ENCODE measurements around the gene SSUH2.

The SSUH2 gene

GRCh38 chr3:8622873-8623691, 21.5 kb downstream of the SSUH2 start:
- peak; percentile 87 for TF ChIP-seq CTCF (conservative IDR thresholded peaks at IDR 0.05)
- TF ChIP-seq ZFX (IDR thresholded peaks at IDR 0.05): no peak
- no peak overlapping the region for H3K27ac ChIP-seq

GRCh38 chr3:8621872-8622271, 22.7 kb downstream of the SSUH2 start:
- no peak for TF ChIP-seq ZFX (IDR thresholded peaks at IDR 0.05)
- TF ChIP-seq CTCF (conservative IDR thresholded peaks at IDR 0.05): no peak
- H3K27ac ChIP-seq: no peak overlapping the region

- H3K27ac ChIP-seq: no peak overlapping the region
- no peak for TF ChIP-seq ZFX (IDR thresholded peaks at IDR 0.05)
- TF ChIP-seq CTCF (conservative IDR thresholded peaks at IDR 0.05): no peak
Measured at GRCh38 chr3:8621141-8621540, 23.5 kb downstream of the SSUH2 start.

DNA sequence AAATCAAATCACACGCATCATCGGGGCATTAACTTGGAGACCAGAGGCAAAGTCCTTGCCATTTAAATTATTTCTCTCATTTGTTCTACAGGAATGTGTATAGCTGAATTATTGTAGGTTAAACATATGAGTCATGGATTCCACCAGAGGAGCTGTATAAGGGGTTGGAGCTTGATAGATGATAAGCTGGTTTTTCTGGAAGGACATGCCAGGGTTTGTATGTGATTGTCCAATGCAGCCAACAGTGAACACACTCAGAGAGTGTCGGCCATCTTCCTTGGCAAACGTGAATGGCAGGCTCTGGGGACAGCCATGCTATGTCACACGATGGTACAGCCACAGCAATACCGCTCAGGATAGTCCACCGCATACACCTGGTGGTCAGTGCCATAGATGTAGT, 25.1 kb downstream of the SSUH2 start:
- no peak for TF ChIP-seq ZFX (IDR thresholded peaks at IDR 0.05)
- TF ChIP-seq CTCF (conservative IDR thresholded peaks at IDR 0.05): no peak
- no peak overlapping the region for H3K27ac ChIP-seq

DNA sequence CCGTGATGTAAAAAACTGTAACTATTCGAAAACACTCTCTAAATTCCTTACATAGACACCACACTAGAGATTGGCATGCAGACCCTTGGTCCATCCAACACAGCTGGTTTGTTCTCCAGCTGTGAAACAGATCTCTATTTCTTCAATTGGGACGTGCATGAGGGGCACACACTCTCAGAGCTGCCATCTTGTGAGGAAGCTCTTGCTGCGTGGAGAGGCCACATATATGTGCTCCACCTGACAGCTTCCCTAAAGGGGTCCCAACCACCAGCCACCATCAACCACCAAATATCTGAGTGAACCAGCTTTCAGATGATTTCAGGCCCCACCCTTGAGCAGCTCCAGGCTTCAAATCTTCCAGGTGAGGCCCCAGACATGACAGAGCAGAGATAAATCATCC, 25.6 kb downstream of the SSUH2 start:
- H3K27ac ChIP-seq: no peak overlapping the region
- no peak for TF ChIP-seq ZFX (IDR thresholded peaks at IDR 0.05)
- TF ChIP-seq CTCF (conservative IDR thresholded peaks at IDR 0.05): no peak

GRCh38 chr3:8617921-8618320, 26.7 kb downstream of the SSUH2 start:
- TF ChIP-seq CTCF (conservative IDR thresholded peaks at IDR 0.05): no peak
- no peak for TF ChIP-seq ZFX (IDR thresholded peaks at IDR 0.05)
- H3K27ac ChIP-seq: no peak overlapping the region

- TF ChIP-seq CTCF (conservative IDR thresholded peaks at IDR 0.05): no peak
- no peak for TF ChIP-seq ZFX (IDR thresholded peaks at IDR 0.05)
- no peak overlapping the region for H3K27ac ChIP-seq
Measured at GRCh38 chr3:8610951-8611350, 33.6 kb downstream of the SSUH2 start.

Data from C4-2B (cell line).